Prostate gland (tissue), 2 donors: ENCODE measurements around the gene TBCK.

Experiments
- CTCF ChIP-seq, 4 experiments: fragments of 200-600 bp in 2 of 4; fragments of 450-650 bp in 2 of 4; sonication (generic) in 2 of 4; IDR thresholded peaks; 1 replicate in 3 of 4; 2 replicates in 1 of 4; pipeline ENCODE4 v1.5.1; 2016 to 2019; ENCODE audit warnings: antibody characterized with exemption in 4 of 4, mild to moderate bottlenecking in 2 of 4, moderate library complexity in 2 of 4
- POLR2A ChIP-seq: fragments of 450-650 bp; IDR thresholded peaks from one replicate; pipeline ENCODE4 v1.6.1; 2016; ENCODE audit warnings: antibody characterized with exemption, mild to moderate bottlenecking
- POLR2AphosphoS5 ChIP-seq: sonication (generic); formaldehyde crosslinking; IDR thresholded peaks from one replicate; pipeline ENCODE4 v1.6.1; 2017; ENCODE audit warnings: antibody characterized with exemption

GRCh38 chr4:106312377-106312776 is 3.6 kb downstream of the TBCK start:
- TF ChIP-seq CTCF (IDR thresholded peaks at IDR 0.05) (no peak), POLR2A (no peak), POLR2AphosphoS5 (no peak)
